Activated T-cell treated with anti-CD3 and anti-CD28 coated beads, Interleukin-2, amount 50 U/mL, for 24 hours (primary cell): Measurements from ENCODE around the gene NELFA.

Experiments used
- DNase-seq: peaks from one replicate; pipeline ENCODE4 v3.0.0-alpha.2; 2020
- H3K27ac Mint-ChIP-seq: 2 replicates; pipeline ENCODE4 v1.8.0; 2020; ENCODE audit warnings: mild to moderate bottlenecking, mixed read lengths
- H3K27me3 Mint-ChIP-seq: 2 replicates; pipeline ENCODE4 v1.8.0; 2020; ENCODE audit warnings: mixed read lengths
- H3K36me3 Mint-ChIP-seq: 2 replicates; pipeline ENCODE4 v1.8.0; 2020; ENCODE audit warnings: low read depth, mixed read lengths
- H3K4me1 Mint-ChIP-seq: 2 replicates; pipeline ENCODE4 v1.8.0; 2020; ENCODE audit warnings: low read depth, mixed read lengths
- H3K4me3 Mint-ChIP-seq: 2 replicates; pipeline ENCODE4 v1.8.0; 2020; ENCODE audit warnings: mild to moderate bottlenecking, moderate library complexity, mixed read lengths
- H3K9me3 Mint-ChIP-seq: 2 replicates; pipeline ENCODE4 v1.8.0; 2020; ENCODE audit warnings: mixed read lengths

Gene NELFA

DNA sequence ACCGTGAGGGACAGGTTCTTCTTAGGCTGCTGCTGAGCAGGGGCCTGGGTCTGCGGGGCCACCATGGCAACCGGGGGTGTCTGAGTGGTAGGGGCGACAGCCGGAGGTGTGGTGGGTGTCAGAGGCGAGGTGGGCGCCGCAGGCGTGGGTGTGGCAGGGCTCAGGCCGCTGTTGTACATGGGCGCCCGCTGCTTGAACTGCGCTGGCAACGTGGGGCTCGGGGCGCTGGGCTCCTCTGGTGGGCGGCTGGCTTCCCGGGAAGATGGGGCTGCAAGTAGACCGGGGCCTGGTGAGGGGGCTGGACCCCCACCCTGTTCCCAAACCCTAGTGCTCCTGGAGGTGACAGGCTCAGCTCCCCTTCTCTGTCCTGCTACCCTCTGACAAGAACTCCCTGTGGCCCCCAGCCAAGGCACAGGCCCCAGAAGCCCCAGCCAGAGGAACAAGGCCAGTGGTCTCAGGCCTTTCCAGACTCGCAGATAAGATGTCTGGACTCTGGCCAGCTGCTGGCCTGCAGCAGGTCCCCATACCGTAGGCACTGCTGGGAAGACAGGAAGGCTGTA is 24.8 kb downstream of the NELFA start:
- no peaks in the 10 kb centered on the region for H3K4me1 Mint-ChIP-seq
- peak; percentile 31 for DNase-seq
- peak overlapping the region; percentile 82 for H3K27ac Mint-ChIP-seq
- peaks cover 98% of the 10 kb centered on the region for H3K36me3 Mint-ChIP-seq
- H3K9me3 Mint-ChIP-seq = no peaks in the 10 kb centered on the region
- H3K27me3 Mint-ChIP-seq = no peaks in the 10 kb centered on the region
- no peak overlapping the region for H3K4me3 Mint-ChIP-seq

DNA sequence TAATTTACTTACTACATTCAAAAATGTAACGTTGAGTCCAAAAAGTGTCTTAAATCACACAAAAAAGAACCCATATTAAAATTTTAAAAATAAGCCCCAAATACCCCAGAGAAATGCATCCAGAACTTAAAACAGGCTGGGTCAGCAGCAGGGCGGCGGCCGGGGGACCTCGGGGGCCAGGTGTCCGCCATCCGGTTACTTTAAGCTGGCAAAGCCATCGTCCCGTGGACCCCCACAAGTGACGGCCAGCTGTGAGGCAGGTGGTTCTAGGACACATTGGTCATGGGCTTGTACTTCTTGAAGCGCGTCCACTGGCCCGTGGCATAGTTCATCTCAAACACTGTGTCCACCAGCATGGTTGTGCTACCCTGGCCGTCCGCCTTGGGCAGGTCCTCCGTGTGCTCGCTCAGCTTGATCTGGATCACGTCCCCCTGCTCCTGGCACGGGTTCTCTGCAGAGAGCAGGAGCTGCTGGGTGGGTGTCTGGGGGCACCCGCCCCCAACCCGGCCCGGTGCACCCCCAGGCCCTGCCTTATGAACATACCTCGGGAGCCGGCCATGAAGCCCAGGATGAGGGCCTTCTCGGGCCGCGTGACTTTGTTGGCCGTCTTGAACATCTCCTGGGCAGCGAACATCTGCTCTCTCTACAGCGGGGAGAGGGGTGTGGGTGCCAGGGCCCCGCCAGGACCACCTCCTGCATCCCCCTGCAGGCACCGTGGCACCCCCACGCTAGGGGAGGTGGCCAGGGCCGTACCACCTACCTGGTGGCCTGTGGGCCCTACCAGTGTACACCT is 25.5 kb downstream of the NELFA start:
- Mint-ChIP-seq H3K27me3 (no peaks in the 10 kb centered on the region), H3K4me3 (no peak overlapping the region), H3K36me3 (peaks cover 97% of the 10 kb centered on the region), H3K9me3 (no peaks in the 10 kb centered on the region), H3K27ac (peak overlapping the region; percentile 66), H3K4me1 (no peaks in the 10 kb centered on the region)
- DNase-seq = peak; percentile 25

- H3K36me3 Mint-ChIP-seq = peaks cover 97% of the 10 kb centered on the region
- DNase-seq = peak; percentile 22
- no peaks in the 10 kb centered on the region for H3K9me3 Mint-ChIP-seq
- no peaks in the 10 kb centered on the region for H3K4me1 Mint-ChIP-seq
- peak overlapping the region; percentile 66 for H3K27ac Mint-ChIP-seq
- no peak overlapping the region for H3K4me3 Mint-ChIP-seq
- no peaks in the 10 kb centered on the region for H3K27me3 Mint-ChIP-seq
These were observed 26.4 kb downstream of the NELFA start for GRCh38 chr4:1982124-1983052.

DNA sequence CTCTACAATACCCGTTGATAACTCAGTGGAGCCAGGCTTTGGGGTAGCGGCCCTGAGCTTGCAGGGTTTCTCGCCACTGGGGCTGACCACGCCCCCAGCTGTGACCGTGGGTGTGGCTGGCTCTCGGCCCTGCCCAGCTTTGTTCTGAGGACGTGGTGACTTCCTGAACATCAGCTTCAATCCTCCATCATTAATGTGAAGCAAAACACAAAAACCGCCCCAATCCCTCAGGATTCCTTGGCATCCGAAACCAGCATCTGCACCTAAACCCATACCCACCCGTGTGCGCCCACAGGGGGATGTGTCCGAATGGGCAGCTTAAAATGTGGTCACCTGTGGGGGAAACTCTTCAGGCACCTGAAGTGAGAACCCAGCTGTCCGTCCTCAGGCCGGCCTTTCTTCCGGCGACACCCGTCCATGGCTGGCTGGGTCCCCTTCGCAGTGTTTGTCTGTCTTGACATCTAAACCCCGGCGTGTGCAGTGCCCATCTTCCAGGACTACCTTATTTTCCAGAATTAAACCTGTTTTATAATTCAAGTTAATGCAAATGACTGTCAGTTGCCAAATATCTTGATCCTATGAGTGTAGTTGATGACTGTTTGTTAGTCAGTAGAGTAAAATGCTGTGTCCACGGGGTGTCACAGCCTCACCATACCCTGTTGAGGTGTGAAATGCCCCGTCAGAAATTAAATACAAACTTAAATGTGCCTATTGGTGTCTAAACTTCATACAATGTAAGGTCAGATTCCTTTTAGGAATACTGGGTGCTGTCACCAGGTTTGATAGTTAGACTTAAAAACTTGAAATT is 27.3 kb downstream of the NELFA start:
- peak; percentile 37 for DNase-seq
- peak overlapping the region; percentile 31 for H3K27ac Mint-ChIP-seq

DNA sequence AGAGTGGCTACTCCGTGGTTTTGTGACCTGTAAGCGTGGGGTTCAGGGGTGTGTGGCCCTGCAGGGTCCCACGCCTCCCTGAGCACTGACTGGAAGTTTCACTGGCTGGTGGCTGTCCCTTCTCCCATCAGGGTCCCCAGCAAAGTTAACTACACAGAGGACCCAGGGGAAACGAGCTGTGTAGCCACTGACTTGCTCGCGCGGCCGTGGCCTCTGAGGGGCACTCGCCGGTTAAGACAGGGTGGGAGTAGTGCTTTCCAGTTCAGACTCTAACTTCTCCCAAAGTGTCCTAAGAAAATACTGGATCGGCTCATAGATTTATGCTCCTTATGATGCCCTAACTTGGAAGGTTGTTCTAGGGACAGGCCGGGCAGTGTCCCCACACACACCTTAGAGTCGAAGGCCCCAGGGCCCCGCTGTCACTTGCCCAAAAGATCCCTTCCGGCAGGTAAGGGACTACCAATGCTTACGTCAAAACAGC is 28.2 kb downstream of the NELFA start:
- Mint-ChIP-seq H3K9me3 (no peaks in the 10 kb centered on the region), H3K36me3 (peaks cover 98% of the 10 kb centered on the region), H3K4me3 (no peak overlapping the region), H3K4me1 (no peaks in the 10 kb centered on the region), H3K27me3 (no peaks in the 10 kb centered on the region), H3K27ac (no peak overlapping the region)
- peak; percentile 25 for DNase-seq

More for the DNA sequence above, 27.3 kb downstream of the NELFA start:
- Mint-ChIP-seq H3K4me3 (no peak overlapping the region), H3K9me3 (no peaks in the 10 kb centered on the region), H3K4me1 (no peaks in the 10 kb centered on the region), H3K36me3 (peaks cover 97% of the 10 kb centered on the region), H3K27me3 (no peaks in the 10 kb centered on the region)

DNA sequence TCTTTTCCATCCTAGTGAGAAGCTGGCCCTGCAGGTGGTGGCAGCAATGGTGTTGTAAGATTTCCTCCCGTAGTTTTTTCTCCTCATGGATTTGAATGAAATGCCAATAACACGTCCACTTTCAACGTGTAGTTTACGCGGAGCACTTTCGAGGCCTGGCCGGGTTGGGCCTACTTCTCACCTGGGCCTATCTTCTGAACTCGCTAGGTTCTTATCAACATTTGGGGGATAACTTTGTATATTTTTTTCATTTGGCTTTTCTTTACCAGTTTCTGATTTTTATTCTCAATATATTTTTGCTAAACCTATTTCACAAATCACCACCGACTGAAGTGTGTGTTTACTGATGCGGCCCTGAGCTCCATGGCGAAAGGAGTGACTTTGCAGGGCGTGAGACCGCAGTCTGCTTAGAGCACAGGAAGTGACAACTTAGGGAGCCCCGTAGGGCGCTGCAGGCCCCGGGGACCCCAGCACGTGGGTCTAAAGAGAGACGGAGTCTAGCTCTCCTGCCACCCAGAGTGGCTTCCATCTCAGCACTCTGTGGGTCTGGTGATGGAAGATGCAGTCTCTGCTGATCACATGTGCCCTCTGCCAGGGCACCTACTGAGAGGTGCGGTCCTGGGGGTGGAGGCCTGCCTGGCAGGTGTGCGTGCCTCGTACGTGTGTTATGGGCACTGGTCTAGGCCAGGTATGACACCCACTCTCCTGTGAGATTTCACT is 29.1 kb downstream of the NELFA start:
- H3K27me3 Mint-ChIP-seq = no peaks in the 10 kb centered on the region

GRCh38 chr4:1978741-1979476 is 29.9 kb downstream of the NELFA start:
- H3K27ac Mint-ChIP-seq = peak overlapping the region; percentile 53
- H3K4me1 Mint-ChIP-seq = no peaks in the 10 kb centered on the region
- H3K27me3 Mint-ChIP-seq = no peaks in the 10 kb centered on the region
- H3K36me3 Mint-ChIP-seq = peaks cover 99% of the 10 kb centered on the region
- no peak for DNase-seq
- H3K4me3 Mint-ChIP-seq = no peak overlapping the region
- H3K9me3 Mint-ChIP-seq = no peaks in the 10 kb centered on the region

More for the DNA sequence above, 29.1 kb downstream of the NELFA start:
- Mint-ChIP-seq H3K9me3 (no peaks in the 10 kb centered on the region), H3K36me3 (peaks cover 99% of the 10 kb centered on the region), H3K4me3 (no peak overlapping the region), H3K27ac (peak overlapping the region; percentile 78), H3K4me1 (no peaks in the 10 kb centered on the region)
- peak; percentile 33 for DNase-seq

DNA sequence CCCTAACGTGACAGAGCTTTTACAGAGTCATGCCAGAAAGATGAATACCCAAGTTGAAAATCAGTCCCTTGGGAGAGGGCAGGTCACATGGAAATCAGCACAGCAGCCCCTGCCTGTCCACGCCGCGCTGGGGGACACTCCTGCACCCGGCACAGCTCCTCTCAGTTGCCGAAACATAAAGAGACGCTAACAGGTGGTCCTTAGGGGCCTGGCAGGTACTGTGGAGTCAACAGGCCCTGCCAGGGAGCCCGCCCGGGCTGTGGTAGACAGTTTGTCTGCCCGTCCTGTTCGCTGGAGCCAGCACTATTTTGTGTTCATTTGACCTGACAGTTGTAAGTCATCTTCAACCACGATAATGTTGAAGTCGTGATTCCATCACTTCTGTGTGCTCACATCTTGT is 30.5 kb downstream of the NELFA start:
- Mint-ChIP-seq H3K4me1 (no peaks in the 10 kb centered on the region), H3K4me3 (no peak overlapping the region), H3K27ac (peak overlapping the region; percentile 37), H3K9me3 (no peaks in the 10 kb centered on the region), H3K27me3 (no peaks in the 10 kb centered on the region), H3K36me3 (peaks cover 99% of the 10 kb centered on the region)
- peak; percentile 27 for DNase-seq

- Mint-ChIP-seq H3K4me3 (no peak overlapping the region), H3K9me3 (no peaks in the 10 kb centered on the region), H3K4me1 (no peaks in the 10 kb centered on the region), H3K27me3 (no peaks in the 10 kb centered on the region), H3K36me3 (peaks cover 99% of the 10 kb centered on the region), H3K27ac (peak overlapping the region; percentile 55)
- DNase-seq = peak; percentile 23
These were observed 32.1 kb downstream of the NELFA start for GRCh38 chr4:1976416-1977352.

DNA sequence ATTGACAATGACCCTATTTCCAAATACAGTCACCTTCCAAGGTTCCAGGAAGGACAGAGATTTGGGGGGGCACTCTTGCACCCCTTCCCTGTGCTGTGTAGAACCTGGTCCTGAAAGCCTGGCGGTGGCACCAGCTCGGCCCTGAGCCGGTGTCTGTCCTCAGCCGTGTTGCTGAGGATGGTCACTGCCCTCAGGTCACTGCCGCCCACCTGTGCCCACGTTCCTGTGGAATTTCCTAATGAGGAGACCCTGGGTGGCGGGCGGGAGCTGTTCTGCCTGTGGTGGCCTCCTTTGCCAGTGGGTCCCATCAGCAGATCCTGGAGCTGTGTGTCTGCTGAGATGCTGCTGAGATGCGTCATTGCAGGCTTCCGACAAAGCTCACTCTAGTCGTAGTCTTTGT is 32.9 kb downstream of the NELFA start:
- peak overlapping the region; percentile 45 for H3K27ac Mint-ChIP-seq

GRCh38 chr4:1975391-1975801 is 33.4 kb downstream of the NELFA start:
- Mint-ChIP-seq H3K9me3 (no peaks in the 10 kb centered on the region), H3K27ac (peak overlapping the region; percentile 59), H3K27me3 (no peaks in the 10 kb centered on the region), H3K4me3 (no peak overlapping the region), H3K4me1 (no peaks in the 10 kb centered on the region), H3K36me3 (peaks cover 99% of the 10 kb centered on the region)
- DNase-seq = peak; percentile 22

More for the DNA sequence above, 32.9 kb downstream of the NELFA start:
- Mint-ChIP-seq H3K36me3 (peaks cover 99% of the 10 kb centered on the region), H3K27me3 (no peaks in the 10 kb centered on the region), H3K4me1 (no peaks in the 10 kb centered on the region), H3K4me3 (no peak overlapping the region), H3K9me3 (no peaks in the 10 kb centered on the region)
- peak; percentile 19 for DNase-seq

DNA sequence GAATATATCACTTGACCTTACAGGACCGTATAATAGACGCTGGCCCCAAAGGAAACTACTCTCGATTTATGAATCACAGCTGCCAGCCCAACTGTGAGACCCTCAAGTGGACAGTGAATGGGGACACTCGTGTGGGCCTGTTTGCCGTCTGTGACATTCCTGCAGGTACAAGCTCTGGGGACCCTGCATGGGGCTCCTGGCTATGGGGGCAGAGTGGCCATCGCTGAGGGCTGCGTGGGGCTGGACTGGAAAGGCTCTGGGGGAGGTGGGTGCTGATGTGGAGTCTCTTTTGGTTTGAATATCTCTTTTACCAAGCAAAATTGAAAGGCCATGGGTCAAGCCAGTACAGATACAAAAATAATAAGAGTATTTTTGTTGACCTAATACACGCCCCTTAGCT is 33.9 kb downstream of the NELFA start:
- Mint-ChIP-seq H3K4me1 (no peaks in the 10 kb centered on the region), H3K9me3 (no peaks in the 10 kb centered on the region), H3K4me3 (no peak overlapping the region), H3K27me3 (no peaks in the 10 kb centered on the region), H3K27ac (peak overlapping the region; percentile 44), H3K36me3 (peaks cover 99% of the 10 kb centered on the region)
- DNase-seq = peak; percentile 27
